HepG2 (cell line): Measurements from ENCODE around the gene IRAK4. TPM values are rescaled to one million over a fixed set of nuclear protein-coding genes. Genes with fewer than 3 reads are reported as not detected.

Experiments
- ARNT2 ChIP-seq: sonication (generic); formaldehyde crosslinking; IDR thresholded peaks from 2 replicates; pipeline ENCODE4 v1.8.0; 2022; ENCODE audit warnings: mild to moderate bottlenecking, low read depth, missing genetic modification reagents, moderate library complexity
- ATAD3A ChIP-seq: sonication (generic); formaldehyde crosslinking; IDR thresholded peaks from 2 replicates; pipeline ENCODE4 v1.4.0; 2020; ENCODE audit warnings: missing genetic modification reagents
- EEA1 ChIP-seq: sonication (generic); formaldehyde crosslinking; IDR thresholded peaks from 2 replicates; pipeline ENCODE4 v1.5.1; 2020; ENCODE audit warnings: mild to moderate bottlenecking, missing genetic modification reagents, borderline replicate concordance
- GATAD1 ChIP-seq: IDR thresholded peaks from 2 replicates; pipeline ENCODE4 v1.6.1; 2016; ENCODE audit warnings: missing genetic modification reagents, missing compliant biosample characterization
- KAT7 ChIP-seq: IDR thresholded peaks from 2 replicates; pipeline ENCODE4 v1.6.1; 2018; ENCODE audit warnings: borderline replicate concordance, missing compliant biosample characterization
- PHB2 ChIP-seq: fragments of 450-650 bp; IDR thresholded peaks from 2 replicates; pipeline ENCODE4 v1.6.1; 2018; ENCODE audit not compliant: partially characterized antibody
- RARG ChIP-seq: sonication (generic); formaldehyde crosslinking; IDR thresholded peaks from 2 replicates; pipeline ENCODE4 v1.4.0; 2020; ENCODE audit warnings: low read depth, mild to moderate bottlenecking, missing genetic modification reagents
- RCOR2 ChIP-seq: IDR thresholded peaks from 2 replicates; pipeline ENCODE4 v1.6.1; 2016; ENCODE audit warnings: missing biosample characterization, missing genetic modification reagents
- REL ChIP-seq: sonication (generic); formaldehyde crosslinking; conservative IDR thresholded peaks from 2 replicates; pipeline ENCODE4 v1.8.0; 2022; ENCODE audit warnings: mild to moderate bottlenecking, missing genetic modification reagents, moderate library complexity
- RFXANK ChIP-seq: IDR thresholded peaks from 2 replicates; pipeline ENCODE4 v1.6.1; 2016
- SAP130 ChIP-seq: IDR thresholded peaks from 2 replicates; pipeline ENCODE4 v1.6.1; 2016; ENCODE audit warnings: low read depth
- SKI ChIP-seq: fragments of 450-650 bp; IDR thresholded peaks from one replicate; pipeline ENCODE4 v1.6.1; 2018; ENCODE audit warnings: mild to moderate bottlenecking; ENCODE audit not compliant: partially characterized antibody
- ZEB1 ChIP-seq: IDR thresholded peaks from 2 replicates; pipeline ENCODE4 v1.6.1; 2012; ENCODE audit warnings: mild to moderate bottlenecking, low read depth, inconsistent platforms; ENCODE audit not compliant: insufficient replicate concordance
- ZFP62 ChIP-seq: sonication (generic); formaldehyde crosslinking; IDR thresholded peaks from 2 replicates; pipeline ENCODE4 v1.4.0; 2020; ENCODE audit warnings: missing genetic modification reagents
- ZFX ChIP-seq: sonication (generic); formaldehyde crosslinking; IDR thresholded peaks from 2 replicates; pipeline ENCODE4 v1.4.0; 2020; ENCODE audit warnings: mild to moderate bottlenecking, low read depth, missing genetic modification reagents, moderate library complexity
- ZNF619 ChIP-seq: sonication (generic); formaldehyde crosslinking; IDR thresholded peaks from 2 replicates; pipeline ENCODE4 v1.4.0; 2020; ENCODE audit warnings: mild to moderate bottlenecking, missing genetic modification reagents
- ZNF883 ChIP-seq: sonication (generic); formaldehyde crosslinking; IDR thresholded peaks from 2 replicates; pipeline ENCODE4 v1.5.1; 2020; ENCODE audit warnings: mild to moderate bottlenecking, missing genetic modification reagents; ENCODE audit errors: not compliant biosample characterization
- polyA plus RNA-seq, 8 experiments: library from polyadenylated mRNA; depleted of rRNA in 3 of 8; stranded (reverse) in 7 of 8; unstranded in 1 of 8; fragments of >200 nt; fragmentation: Illumina TruSeq in 4 of 8; extraction: Trizol in 4 of 8; gene quantifications; 2 replicates each; pipeline versions ENCODE4 v1.2.1 to v1.2.3, GENCODE V29; 2011 to 2016; ENCODE audit warnings: low read depth in 4 of 8, missing spikeins in 1 of 8, mixed read lengths in 1 of 8; ENCODE audit not compliant: insufficient read depth in 1 of 8
- total RNA-seq, 5 experiments: library from RNA; depleted of rRNA; stranded (reverse); fragments of >200 nt; fragmentation: Illumina TruSeq; extraction: Trizol; gene quantifications; 2 replicates each; pipeline ENCODE4 v1.2.3, GENCODE V29; 2016; ENCODE audit warnings: low read depth in 1 of 5
- TF ChIP-seq, protein P1 (sequence below): sonication (generic); formaldehyde crosslinking; IDR thresholded peaks from 2 replicates; pipeline ENCODE4 v1.9.0; 2021; ENCODE audit warnings: missing genetic modification reagents, mild to moderate bottlenecking, borderline replicate concordance
- TF ChIP-seq, protein P2 (sequence below), 2 experiments: sonication (generic) in 1 of 2; formaldehyde crosslinking in 1 of 2; IDR thresholded peaks; 2 replicates each; pipeline versions ENCODE4 v1.6.1 to v1.9.0; 2014 to 2022; ENCODE audit warnings: antibody characterized with exemption in 1 of 2, borderline replicate concordance in 1 of 2, inconsistent platforms in 1 of 2, low read depth in 1 of 2, missing genetic modification reagents in 1 of 2
- TF ChIP-seq, protein P3 (sequence below): sonication (generic); formaldehyde crosslinking; IDR thresholded peaks from 2 replicates; pipeline ENCODE4 v1.8.0; 2022; ENCODE audit warnings: missing genetic modification reagents, low read depth, mild to moderate bottlenecking, borderline replicate concordance

Gene IRAK4
- total and polyA plus RNA-seq, 2 of the 13 experiments (the other 11 are each of a cell fraction or from before 2014, with no cell fraction given), result 6.6 to 7.1 TPM

DNA sequence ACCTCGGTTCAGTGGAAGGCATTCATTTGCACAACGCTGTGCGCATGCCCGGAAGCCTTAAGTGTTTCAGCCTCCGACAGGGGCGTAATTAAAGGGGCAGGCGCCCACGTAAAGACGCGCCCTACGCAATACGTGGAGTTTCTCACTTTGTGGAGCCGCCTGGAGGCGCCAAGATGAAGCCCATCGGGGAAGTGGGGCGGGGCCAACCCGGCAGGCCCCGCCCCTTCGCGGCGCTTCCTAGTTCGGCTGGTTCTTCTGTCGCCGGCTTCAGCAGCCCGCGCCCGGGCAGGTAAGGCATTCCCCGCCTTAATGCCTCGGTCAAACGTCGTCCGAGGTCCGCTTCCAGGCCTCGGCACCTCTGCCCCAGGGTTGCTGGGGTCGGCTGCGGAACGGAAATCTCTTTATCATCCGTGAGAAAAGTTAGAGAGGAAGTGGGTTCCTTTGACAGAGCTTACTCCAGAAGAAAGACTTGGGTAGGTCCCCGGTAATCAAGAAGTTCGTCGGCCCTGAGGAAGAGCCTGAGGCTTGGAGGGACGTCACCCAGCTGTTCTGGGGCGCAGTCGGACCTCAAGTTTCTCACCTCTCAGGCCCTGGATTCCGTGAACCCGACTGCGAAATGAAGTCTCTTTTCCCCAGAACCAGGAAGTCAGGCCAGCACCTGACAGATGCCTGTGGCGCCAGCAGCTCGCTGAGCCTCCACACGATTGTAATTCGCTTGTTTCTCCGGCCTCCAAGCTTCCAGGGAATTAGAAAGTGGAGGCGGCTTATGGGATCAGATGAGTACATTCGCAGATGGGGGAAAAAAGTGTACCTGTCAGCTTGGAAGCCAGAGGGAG is at the start of gene IRAK4, which contains the start of gene PUS7L (continued):
- TF ChIP-seq, protein P1, sequence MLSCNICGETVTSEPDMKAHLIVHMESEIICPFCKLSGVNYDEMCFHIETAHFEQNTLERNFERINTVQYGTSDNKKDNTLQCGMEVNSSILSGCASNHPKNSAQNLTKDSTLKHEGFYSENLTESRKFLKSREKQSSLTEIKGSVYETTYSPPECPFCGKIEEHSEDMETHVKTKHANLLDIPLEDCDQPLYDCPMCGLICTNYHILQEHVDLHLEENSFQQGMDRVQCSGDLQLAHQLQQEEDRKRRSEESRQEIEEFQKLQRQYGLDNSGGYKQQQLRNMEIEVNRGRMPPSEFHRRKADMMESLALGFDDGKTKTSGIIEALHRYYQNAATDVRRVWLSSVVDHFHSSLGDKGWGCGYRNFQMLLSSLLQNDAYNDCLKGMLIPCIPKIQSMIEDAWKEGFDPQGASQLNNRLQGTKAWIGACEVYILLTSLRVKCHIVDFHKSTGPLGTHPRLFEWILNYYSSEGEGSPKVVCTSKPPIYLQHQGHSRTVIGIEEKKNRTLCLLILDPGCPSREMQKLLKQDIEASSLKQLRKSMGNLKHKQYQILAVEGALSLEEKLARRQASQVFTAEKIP (CRISPR knock-in tag), result no peak
- TF ChIP-seq ARNT2 (CRISPR knock-in tag) (peak; percentile 16), PHB2 (no peak), GATAD1 (CRISPR knock-in tag) (peak; percentile 68; the same call in 1 of the 2 replicates), SKI (no peak), SAP130 (peak; percentile 62), ZFP62 (CRISPR knock-in tag) (no peak), ZNF883 (CRISPR knock-in tag) (no peak), REL (CRISPR knock-in tag) (no peak), RCOR2 (CRISPR knock-in tag) (no peak), RARG (CRISPR knock-in tag) (no peak), KAT7 (no peak), ZEB1 (peak; percentile 39), ATAD3A (CRISPR knock-in tag) (no peak), ZNF619 (CRISPR knock-in tag) (no peak), EEA1 (CRISPR knock-in tag) (no peak), RFXANK (CRISPR knock-in tag) (no peak), ZFX (CRISPR knock-in tag) (peak; percentile 50; the same call in 1 of the 2 replicates)
- TF ChIP-seq, protein P2, sequence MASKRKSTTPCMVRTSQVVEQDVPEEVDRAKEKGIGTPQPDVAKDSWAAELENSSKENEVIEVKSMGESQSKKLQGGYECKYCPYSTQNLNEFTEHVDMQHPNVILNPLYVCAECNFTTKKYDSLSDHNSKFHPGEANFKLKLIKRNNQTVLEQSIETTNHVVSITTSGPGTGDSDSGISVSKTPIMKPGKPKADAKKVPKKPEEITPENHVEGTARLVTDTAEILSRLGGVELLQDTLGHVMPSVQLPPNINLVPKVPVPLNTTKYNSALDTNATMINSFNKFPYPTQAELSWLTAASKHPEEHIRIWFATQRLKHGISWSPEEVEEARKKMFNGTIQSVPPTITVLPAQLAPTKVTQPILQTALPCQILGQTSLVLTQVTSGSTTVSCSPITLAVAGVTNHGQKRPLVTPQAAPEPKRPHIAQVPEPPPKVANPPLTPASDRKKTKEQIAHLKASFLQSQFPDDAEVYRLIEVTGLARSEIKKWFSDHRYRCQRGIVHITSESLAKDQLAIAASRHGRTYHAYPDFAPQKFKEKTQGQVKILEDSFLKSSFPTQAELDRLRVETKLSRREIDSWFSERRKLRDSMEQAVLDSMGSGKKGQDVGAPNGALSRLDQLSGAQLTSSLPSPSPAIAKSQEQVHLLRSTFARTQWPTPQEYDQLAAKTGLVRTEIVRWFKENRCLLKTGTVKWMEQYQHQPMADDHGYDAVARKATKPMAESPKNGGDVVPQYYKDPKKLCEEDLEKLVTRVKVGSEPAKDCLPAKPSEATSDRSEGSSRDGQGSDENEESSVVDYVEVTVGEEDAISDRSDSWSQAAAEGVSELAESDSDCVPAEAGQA (IDR thresholded peaks at IDR 0.05; ENCODE audit: low read depth), result peak; percentile 64; the same call in 1 of the 2 replicates
- TF ChIP-seq, protein P2 (CRISPR knock-in tag; IDR thresholded peaks at IDR 0.05; ENCODE audit: borderline replicate concordance), result no peak
- TF ChIP-seq, protein P3, sequence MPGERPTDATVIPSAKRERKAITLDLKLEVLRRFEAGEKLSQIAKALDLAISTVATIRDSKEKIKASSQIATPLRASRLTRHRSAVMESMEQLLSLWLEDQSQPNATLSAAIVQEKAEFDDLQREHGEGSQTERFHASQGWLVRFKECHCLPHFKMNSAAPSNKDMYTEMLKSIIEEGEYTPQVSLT, result 0 out of 2 replicates have a peak, but pooled peaks have one; percentile 38
